Measurements from ENCODE around the gene LRRC4C. TPM values are rescaled to one million over a fixed set of nuclear protein-coding genes. Genes with fewer than 3 reads are reported as not detected.

The LRRC4C gene
- total and polyA plus RNA-seq, 2 donors (not counting 3 experiments of a cell fraction or from before 2014, with no cell fraction given) = not detected

- Histone ChIP-seq H3K9me1 (replicated peaks; ENCODE audit: control insufficient read depth, extremely low read depth, insufficient read depth, low read length) (no peaks in the 10 kb centered on the region), H3K9me3 (replicated peaks; ENCODE audit: control insufficient read depth, insufficient read depth, low read length) (peaks cover 2% of the 10 kb centered on the region), H3K27me3 (ENCODE audit: control insufficient read depth in 2 of 2, insufficient read depth in 2 of 2, low read length in 2 of 2) (no peaks in the 10 kb centered on the region), H3K4me1 (ENCODE audit: control insufficient read depth, extremely low read depth, insufficient read depth, low read length) (no peaks in the 10 kb centered on the region), H3K4me2 (ENCODE audit: insufficient read depth, low read length) (no peak overlapping the region), H3K4me3 (replicated peaks in 1 of 3; ENCODE audit: insufficient read depth in 1 of 3, low read depth in 1 of 3, low read length in 3 of 3) (no peak overlapping the region), H3K79me2 (ENCODE audit: control insufficient read depth, insufficient read depth, low read length) (no peaks in the 10 kb centered on the region), H4K20me1 (replicated peaks; ENCODE audit: control insufficient read depth, extremely low read depth, insufficient read depth, low read length) (no peaks in the 10 kb centered on the region), H3K9ac (replicated peaks; ENCODE audit: extremely low read depth, insufficient read depth, low read length) (no peak overlapping the region), H3K27ac (ENCODE audit: insufficient read depth, low read depth, low read length) (no peak overlapping the region), H3K36me3 (ENCODE audit: control insufficient read depth in 2 of 2, extremely low read depth in 1 of 2, insufficient read depth in 2 of 2, low read length in 2 of 2) (no peaks in the 10 kb centered on the region), H2AFZ (ENCODE audit: low read depth, low read length) (no peak overlapping the region)
- dilution Hi-C loops (cut with MboI; ENCODE audit: extremely low pct_ligation_motif_present, low sequenced_read_pairs) (no loop called here), intact Hi-C loops (cut with micrococcal nuclease) (no loop called here)
- CTCF ChIA-PET = no interaction called here
- FAIRE-seq = no peak
- TF ChIP-seq GATA2 (IDR thresholded peaks at IDR 0.05; ENCODE audit: insufficient read depth, insufficient read length, low read depth, low read length) (no peak), POLR2AphosphoS5 (IDR thresholded peaks at IDR 0.05; ENCODE audit: insufficient read depth, low read depth, low read length) (no peak), MAX (IDR thresholded peaks at IDR 0.05; ENCODE audit: insufficient read depth, insufficient read length) (no peak), JUN (IDR thresholded peaks at IDR 0.05; ENCODE audit: borderline replicate concordance, insufficient read depth, insufficient read length, low read depth) (no peak), EZH2 (IDR thresholded peaks at IDR 0.05; ENCODE audit: borderline replicate concordance, low read depth, low read length, severe bottlenecking) (no peak), CTCF (IDR thresholded peaks at IDR 0.05; ENCODE audit: extremely low read depth in 1 of 2, insufficient read depth in 1 of 2, low read depth in 1 of 2, low read length in 2 of 2) (no peak), MYC (IDR thresholded peaks at IDR 0.05; ENCODE audit: low read depth, low read length) (no peak), FOS (IDR thresholded peaks at IDR 0.05; ENCODE audit: borderline replicate concordance, insufficient read depth, low read length) (no peak), POLR2A (IDR thresholded peaks at IDR 0.05; ENCODE audit: low read depth, low read length) (no peak)
- no TSS peak for BruUV-seq (replicated peaks)
- no peak for DNase-seq (ENCODE audit: low read depth, low spot score)
- POLR2A ChIA-PET = no interaction called here
Observed at GRCh38 chr11:41384329-41384728, 75.1 kb downstream of the LRRC4C start.

All from endothelial cell of umbilical vein (primary cell).